Measurements from ENCODE around the gene NACC2.
A peak's percentile ranks its signal among the peaks of the same experiment; 100 is the strongest.

NACC2 gene

GRCh38 chr9:136129176-136129575 lies 34.1 kb upstream of the NACC2 start:
- DNase-seq (ENCODE audit: low read depth), result no peak

- DNase-seq (ENCODE audit: low read depth), result no peak
Observed at GRCh38 chr9:136128436-136128835, 33.3 kb upstream of the NACC2 start.

DNA sequence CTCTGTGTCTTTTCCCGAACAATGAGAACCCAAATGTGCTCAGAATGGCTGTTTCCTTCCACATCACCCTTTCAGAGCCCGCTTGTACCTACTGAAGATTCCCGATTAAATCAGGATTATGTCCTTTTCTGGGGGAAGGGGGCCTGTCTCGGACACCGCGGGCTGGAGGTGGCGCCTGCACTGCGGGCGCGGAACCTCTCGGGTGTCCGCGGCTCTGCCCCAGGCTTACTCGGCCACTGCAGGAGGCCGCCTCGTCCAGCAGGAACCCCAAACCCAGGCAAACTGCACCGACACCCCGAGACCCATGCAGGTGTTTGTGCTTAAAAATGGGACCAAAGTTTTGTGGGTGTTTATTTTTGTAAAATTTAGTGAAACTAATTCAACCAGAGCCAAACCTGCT lies 32.2 kb upstream of the NACC2 start:
- DNase-seq (ENCODE audit: low read depth), result no peak

DNA sequence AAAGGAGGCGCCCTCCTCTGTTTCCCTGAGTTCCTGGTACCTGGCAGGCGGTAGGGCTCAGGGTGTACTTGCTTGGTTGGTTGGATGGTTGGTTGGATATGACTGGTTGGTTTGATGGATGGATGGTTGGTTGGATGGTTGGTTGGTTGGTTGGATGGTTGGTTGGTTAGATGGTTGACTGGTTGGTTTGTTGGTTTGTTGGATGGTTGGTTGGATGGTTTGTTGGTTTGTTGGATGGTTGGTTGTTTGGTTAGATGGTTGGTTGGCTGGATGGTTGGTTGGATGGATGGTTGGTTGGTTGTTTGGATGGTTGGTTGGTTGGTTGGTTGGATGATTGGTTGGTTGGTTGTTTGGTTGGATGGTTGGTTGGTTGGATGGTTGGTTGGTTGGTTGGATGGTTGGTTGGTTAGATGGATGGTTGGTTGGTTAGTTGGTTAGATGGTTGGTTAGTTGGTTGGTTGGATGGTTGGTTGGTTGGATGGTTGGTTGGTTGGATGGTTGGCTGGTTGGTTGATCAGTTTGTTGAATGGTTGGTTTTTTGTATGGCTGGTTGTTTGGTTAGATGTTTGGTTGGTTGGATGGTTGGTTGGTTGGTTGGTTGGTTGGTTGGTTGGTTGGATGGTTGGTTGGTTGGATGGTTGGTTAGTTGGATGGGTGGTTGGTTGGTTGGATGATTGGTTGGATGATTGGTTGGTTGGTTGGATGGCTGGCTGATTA lies 30.0 kb upstream of the NACC2 start:
- DNase-seq (ENCODE audit: low read depth), result no peak

- DNase-seq (ENCODE audit: low read depth), result peak; percentile 63
Observed at GRCh38 chr9:136122425-136123383, 27.6 kb upstream of the NACC2 start.

GRCh38 chr9:136121801-136122200 lies 26.7 kb upstream of the NACC2 start:
- no peak for DNase-seq (ENCODE audit: low read depth)

DNA sequence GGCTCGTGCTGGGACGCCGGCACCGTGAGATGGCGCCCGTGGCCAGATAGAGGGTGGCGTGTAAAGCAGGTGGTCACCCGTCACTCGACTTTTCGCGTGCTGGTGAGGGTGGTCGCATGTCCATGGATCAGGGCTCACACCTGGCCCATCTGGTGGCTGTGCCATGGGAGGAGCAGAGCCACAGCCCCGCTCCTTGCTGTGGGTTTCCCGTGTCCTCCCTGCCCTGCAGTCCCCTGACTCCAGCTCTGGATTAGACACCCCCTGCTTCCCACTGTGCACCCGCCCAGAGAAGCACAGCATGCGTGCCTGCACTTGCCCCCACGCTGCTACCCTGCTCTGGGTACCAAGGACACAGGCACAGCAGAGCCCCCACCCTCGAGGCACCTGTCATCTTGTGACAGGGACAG lies 25.4 kb upstream of the NACC2 start:
- DNase-seq (ENCODE audit: low read depth), result no peak

GRCh38 chr9:136119883-136120393 lies 24.8 kb upstream of the NACC2 start:
- DNase-seq (ENCODE audit: low read depth), result no peak

GRCh38 chr9:136119061-136119882 lies 24.2 kb upstream of the NACC2 start:
- DNase-seq (ENCODE audit: low read depth), result peak; percentile 78

GRCh38 chr9:136118320-136119060 lies 23.4 kb upstream of the NACC2 start, which contains the start of gene TMEM250:
TSS of gene TMEM250 (minus strand) at chr9:136118875. CDS start at chr9:136116900, 1,975 bp downstream.
- peak; percentile 96 for DNase-seq (ENCODE audit: low read depth)

DNA sequence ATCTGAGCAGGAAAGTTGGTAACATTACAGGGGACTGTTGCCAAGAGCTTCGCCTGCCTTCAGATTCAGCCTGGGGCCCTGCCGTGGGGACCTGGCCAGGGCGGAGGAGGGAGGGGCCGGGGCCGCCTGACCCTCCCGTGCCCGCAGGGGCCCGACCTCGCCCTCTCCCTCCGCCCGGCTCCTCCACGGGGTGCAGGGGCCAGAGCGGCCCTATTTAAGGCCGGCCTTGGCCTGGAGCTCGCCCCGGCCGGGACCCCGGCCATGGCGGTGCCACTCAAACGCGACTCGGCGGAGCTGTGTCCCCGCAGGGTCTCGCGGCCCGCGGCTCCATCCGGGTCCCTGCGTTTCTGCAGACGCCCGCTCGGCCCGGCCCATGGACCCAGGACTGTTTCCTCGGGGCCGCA lies 22.8 kb upstream of the NACC2 start:
- no peak for DNase-seq (ENCODE audit: low read depth)

GRCh38 chr9:136117291-136117915 lies 22.3 kb upstream of the NACC2 start:
- DNase-seq (ENCODE audit: low read depth), result no peak

GRCh38 chr9:136116360-136117098 lies 21.4 kb upstream of the NACC2 start:
- no peak for DNase-seq (ENCODE audit: low read depth)

GRCh38 chr9:136115641-136116359 lies 20.7 kb upstream of the NACC2 start:
- DNase-seq (ENCODE audit: low read depth), result no peak

DNA sequence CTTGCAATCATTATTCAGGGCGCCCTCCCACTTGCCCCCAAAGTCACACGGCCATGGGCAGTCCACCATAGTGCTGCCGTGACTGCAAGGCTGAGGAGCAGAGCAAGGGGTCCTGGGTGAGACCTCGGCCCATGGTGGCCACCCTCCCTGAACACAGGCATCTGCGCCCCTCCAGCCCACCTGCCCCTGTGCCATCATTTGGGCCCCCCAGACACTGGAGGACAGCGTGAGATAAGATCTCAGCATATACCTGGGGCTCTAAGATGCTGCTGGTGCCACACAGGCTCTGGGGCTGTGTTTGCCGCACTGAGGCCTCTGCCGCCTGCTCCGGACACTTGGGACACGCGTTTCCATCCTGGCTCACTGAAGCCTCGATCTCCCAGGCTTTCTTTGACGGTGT lies 20.1 kb upstream of the NACC2 start:
- DNase-seq (ENCODE audit: low read depth), result no peak

DNA sequence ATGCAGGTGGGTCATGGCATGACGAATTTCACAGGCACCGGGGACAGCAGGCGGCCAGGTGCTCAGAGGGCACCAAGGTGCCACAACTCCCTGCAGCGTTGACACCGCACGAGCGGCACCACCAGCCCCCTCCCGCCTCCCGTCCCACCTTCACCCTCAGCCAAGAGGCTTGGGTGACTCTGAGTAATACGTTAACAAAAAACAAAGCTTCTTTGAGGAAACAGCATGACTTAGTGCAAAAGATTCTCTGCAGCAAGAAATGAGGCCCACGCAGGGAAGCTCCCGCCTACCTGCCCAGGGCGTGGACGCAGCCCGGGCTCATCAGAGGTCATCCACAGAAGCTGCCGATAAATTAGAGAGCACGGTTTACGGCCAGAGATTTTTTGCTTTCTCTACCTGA lies 19.5 kb upstream of the NACC2 start:
- DNase-seq (ENCODE audit: low read depth), result no peak

GRCh38 chr9:136112541-136112940 lies 17.5 kb upstream of the NACC2 start:
- no peak for DNase-seq (ENCODE audit: low read depth)

- no peak for DNase-seq (ENCODE audit: low read depth)
Observed at GRCh38 chr9:136111910-136112309, 16.8 kb upstream of the NACC2 start.

GRCh38 chr9:136111190-136111589 lies 16.1 kb upstream of the NACC2 start:
- DNase-seq (ENCODE audit: low read depth), result no peak
